HG03342 (cell line): ENCODE measurements around the gene PFKFB1.

ENCODE experiments used
- ATAC-seq: cut with Tn5 transposase; IDR thresholded peaks from one replicate; pipeline ENCODE4 v1.9.1; 2021; ENCODE audit warnings: mild to moderate bottlenecking, moderate library complexity; ENCODE audit not compliant: unreplicated experiment

PFKFB1 gene

DNA sequence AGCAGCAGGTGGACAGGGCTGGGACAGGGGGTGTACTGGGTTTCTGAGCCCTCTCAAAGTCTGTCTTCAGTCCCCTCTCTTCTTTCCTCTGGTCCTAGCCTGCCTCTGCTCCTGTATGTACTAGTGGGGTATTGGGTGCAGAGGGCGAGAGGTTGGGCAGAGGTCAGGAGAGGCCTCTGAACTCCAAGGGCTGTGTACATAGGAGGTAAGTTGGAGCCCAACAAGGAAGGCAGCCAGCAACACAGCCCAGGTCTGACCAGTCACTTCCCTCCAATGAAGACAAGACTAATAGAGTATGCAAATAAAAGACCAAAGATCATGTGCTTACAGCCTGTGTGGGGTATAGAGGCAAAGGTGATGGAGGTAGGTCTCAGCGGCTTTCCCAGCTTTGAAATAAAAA lies at the start of gene PFKFB1:
TSS of gene PFKFB1 (minus strand) at position 90 of the 400 bp plus-strand sequence. CDS start 181 bp downstream, outside the sequence.
- ATAC-seq: no peak

DNA sequence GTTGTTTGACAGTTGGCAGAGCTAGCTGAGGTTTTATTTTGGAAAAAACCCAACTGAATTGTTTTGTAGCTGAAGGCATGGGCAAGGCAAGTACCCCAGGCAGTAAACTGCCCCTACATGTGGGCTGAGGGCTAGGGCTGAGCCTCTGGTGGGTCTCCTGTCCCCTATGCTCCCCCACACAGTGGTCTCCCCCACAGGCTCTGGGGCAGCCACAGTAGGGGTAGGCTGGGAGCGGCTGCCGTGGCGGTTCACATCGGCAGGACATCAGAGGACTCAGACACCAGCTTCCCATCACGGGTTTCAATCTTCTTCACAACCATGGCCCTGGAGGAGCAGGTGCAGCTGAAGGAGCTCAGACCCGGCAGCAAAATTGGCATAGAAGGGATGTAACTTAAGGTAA lies 47.5 kb upstream of the PFKFB1 start:
- ATAC-seq: no peak

DNA sequence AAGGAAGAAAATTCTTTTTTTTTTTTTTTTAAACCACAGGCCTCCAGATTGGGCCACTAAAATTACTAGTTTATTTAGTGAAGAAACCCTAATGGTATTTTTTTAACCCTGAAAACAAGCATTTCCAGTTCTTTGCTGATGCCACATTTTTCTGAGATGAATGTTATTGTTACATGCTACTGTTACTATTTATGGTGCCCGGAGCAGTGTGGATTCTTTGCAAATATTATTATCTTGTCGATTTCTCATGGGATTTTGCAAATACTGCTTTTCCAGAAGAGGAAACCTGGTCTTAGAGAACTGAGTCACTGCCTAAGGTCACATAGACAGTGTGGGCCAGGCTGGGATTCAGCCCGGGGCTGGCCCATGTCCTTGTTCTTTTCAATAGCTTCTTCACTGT lies 45.5 kb upstream of the PFKFB1 start:
- ATAC-seq: no peak

DNA sequence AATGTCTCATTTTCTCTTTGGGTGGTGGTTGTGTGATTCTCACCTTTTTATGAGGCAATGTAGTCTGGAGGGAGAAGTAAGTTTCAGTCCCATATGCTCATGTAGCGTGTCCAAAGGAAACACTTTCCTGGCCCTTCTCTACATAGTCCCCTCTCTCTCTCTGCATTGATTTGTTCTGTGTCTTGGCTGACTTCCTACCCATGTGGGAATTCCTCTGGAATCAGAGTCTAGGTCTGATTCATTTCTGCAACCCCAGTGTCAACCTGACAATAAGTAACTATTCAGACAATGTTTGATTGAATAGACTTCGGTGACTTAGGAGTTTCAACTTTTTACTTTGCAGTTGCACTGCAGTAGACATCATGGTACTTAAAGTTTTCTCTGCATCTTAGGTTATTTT lies 39.4 kb upstream of the PFKFB1 start:
- ATAC-seq: no peak

DNA sequence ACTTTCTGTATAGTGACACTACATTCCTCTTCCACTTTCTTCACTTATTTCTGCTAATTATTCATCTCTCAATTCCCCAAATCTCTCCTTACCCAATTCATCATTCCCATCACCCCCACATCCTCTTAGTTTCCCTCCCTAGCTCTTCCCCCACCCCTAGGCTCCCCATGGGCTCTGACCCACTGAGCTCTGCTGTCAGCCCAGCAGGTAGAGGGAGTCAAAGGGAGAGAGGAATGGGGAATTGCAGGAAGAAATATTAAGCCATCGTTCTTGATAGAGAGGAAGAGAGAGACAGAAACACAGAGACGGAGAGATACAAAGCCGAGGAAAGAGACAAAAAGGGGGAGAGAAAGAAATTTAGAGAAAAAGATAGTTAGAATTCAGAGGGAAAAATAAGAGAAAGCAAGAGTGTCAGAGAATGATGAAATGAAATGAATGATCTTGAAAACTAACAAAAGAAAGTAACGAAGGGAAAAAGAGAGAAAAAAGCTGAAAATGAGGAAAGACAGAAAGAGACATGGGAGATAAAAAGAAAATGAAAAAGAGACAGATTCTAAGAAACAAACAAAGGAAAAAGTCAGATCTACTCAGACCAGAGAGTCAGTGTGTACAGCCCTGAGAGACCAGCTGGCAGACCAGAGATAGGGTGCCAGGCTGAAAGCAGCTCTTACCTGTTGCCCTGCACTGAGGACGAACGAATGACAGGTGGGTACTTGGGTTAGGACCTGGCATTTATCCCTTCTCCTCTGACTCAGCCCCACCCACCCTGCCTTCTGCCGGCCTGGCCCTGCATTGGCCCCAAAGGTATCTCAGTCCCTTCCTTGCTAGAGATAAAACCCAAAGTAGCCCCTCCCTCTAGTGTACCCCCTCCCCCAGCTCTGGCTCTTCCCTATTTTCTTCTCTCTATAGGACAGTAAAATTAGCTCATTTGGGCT lies 36.5 kb upstream of the PFKFB1 start, which contains the start of gene ALAS2:
TSS of gene ALAS2 (minus strand) at position 707 of the 935 bp plus-strand sequence. CDS start 4,977 bp downstream, outside the sequence.
- ATAC-seq: no peak

DNA sequence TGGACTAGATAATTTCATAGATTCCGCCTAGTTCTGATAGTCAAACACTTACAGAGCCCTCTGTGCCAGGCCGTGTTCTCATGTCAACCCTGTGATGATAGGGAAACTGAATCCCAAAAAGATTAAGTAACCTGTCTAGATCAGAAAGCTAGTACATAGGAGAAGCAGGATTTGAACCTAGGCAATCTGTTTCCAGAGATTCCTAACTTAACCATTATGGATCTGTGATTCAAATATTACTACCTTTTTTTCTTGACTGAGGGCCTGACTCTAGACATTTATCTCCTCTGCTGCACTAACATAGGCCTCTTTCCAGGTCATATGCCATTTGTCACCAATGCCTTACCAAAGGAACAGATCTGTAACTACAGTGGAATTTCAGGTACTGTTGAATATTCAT lies 35.3 kb upstream of the PFKFB1 start:
- ATAC-seq: no peak

DNA sequence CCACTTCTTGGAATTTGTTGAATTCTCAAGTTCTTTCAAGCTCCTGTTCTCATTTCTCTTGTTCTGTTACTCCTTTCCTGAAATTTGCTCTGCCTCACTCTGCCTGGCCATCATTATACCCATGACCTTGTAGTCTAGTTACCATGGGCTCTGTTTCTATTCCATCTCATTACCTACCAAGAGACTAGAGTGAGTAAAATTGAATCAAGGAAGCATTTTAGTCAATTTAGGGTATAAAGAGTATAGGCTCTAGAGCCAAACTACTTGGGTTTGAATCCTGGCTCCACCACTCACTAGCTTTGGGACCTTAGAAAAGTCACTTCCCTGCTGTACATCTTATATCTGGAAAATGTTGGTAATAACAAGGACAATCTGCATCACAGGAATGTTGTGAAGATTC lies 34.6 kb upstream of the PFKFB1 start:
- ATAC-seq: no peak

DNA sequence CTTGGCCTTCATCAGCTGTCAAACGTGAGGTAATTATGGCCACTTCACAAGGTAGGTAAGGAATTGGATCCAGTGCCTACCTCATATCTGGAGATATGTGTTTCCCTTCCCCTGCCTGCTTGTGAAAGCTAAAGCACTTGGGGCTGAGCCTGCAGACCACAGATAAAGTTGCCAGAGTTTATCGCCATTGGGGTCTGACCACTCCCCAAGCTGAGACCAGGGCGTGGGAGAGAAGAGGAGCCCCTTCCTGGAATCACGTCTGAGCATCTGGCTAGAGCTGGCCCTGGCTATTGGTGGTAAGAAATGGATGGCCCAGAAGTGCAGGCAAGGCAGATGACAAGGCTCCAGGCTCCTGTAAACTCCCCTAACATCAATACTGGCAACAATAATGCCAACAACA lies 34.1 kb upstream of the PFKFB1 start:
- ATAC-seq: no peak

DNA sequence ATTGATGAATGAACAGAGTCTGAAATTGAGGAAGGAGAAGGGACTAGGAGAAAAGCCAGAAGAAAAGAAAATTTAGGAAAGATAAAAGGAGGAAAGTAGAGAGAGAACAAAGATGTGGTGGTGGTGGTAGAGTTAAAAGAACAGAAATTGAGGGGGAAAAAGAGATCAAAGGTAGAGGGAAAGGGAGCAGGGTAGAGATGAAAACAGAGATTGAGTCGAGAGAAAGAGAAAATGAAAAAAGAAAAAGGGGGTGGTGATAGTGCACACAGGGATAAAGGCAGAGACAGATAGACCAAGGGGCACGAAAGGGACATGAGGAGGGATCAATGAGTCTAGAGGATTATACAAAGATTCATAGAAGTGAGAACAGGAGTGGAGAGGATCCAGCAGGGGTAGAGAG lies 32.9 kb upstream of the PFKFB1 start:
- no peak for ATAC-seq

DNA sequence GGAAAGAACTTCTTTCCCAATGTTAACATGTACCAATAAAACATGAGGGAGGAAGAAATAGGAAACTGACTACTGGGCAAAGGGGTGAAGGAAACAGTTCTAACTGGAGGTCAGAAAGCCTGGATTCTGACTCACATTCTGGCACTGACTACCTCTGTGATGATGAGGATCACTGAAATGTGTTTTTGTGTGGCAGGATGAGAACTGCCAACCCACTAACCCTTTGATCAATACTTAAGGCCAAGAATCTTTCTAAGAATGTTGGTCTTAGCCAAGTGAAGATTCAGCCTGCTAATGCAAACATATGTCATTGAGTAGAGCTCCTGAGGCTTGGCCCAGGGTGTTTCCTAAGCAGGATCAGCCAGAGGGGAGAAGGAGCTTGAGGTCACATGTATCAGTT lies 32.2 kb upstream of the PFKFB1 start:
- no peak for ATAC-seq

DNA sequence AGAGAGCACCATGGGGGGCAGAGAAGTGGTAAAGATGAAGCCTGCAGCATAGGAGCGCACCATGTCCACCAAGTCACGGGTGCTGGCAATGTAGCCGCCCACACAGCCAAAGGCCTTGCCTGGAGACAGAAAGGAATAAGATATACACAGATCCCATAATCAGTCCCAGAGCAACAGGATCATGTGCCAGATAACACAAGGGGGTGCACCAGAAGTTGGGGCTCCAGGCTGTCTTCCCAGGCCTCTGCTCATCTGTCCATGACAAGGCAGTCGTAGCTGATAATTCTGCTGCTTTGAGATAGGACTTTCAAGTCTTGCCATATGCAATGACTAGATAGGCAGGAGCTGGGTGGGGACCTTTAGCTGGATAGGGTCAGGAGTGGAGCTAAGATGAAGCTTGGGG lies 20.9 kb upstream of the PFKFB1 start:
- ATAC-seq: no peak

DNA sequence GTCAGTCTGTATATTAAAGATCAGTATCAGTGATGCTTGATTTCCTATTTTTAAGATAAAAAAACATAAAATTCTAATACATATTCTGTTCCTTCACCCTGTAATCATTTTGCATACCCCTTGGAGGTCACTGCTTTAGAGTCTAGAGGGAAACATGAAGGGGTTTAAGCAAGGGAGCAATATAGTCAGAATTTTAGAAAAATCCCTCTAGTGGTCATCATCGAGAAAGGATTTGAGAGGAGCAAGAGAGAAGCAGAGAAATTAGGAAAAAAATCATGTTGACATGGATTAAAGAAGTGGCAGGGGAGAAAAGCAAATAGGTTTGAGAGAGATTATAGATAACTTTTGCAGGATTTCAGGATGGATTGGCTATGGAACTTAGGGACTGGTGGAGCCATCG lies 17.3 kb upstream of the PFKFB1 start:
- no peak for ATAC-seq

DNA sequence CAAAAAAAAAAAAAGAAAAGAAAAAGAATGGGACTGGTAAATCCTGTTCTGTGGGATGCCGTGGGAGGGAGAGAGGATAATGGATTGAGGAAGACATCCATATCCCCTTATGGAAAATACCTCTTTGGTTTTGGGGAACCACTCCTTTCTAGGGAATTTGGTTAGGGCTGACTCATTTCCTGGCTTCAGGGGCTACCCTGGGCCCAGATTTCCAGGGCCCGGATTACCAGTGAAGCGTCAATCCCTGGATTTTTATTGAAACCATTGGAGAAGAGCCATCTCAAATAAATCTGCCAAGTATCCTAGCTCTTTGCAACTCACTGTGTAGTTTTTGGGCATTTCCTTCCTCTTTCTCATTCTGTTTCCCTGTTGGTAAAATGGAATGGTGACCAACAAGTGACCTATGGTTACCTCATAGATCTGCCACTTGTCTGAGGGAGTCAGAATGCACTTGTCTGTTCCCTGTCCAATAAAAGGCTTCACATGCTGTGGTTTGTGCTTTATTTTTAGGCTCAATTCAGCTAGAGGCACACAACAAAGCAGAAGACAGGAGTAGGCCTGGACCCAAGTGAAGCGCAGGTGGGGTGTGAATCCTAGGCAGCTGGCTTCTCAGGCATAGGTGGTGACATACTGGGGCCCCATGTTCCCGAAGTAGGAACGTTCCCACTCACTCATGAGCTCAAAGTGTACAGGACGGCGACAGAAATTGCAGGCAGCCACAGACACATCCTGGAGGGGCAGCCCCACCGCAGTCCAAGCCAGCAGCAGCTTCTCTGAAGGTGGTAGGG lies 14.8 kb upstream of the PFKFB1 start:
- ATAC-seq: no peak

DNA sequence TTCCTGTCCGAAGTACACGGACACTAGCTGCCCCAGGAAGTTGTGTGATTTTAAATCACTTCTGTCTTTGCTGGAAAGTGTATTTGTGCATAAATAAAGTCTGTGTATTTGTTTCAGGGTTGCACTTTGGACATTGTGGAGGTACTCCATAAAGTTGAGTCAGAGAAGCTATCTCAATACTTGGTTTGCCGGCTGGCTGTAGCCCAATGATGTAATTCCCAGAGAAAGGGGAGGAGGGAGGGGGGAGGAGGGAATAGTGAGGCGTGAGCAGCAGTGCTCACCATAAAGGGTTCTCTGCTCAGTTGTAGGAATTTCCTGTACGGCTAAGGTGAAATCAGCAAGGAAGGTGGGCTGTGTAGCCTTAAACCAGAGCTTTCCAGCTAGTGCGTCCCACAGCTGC lies 13.7 kb upstream of the PFKFB1 start:
- ATAC-seq: no peak

DNA sequence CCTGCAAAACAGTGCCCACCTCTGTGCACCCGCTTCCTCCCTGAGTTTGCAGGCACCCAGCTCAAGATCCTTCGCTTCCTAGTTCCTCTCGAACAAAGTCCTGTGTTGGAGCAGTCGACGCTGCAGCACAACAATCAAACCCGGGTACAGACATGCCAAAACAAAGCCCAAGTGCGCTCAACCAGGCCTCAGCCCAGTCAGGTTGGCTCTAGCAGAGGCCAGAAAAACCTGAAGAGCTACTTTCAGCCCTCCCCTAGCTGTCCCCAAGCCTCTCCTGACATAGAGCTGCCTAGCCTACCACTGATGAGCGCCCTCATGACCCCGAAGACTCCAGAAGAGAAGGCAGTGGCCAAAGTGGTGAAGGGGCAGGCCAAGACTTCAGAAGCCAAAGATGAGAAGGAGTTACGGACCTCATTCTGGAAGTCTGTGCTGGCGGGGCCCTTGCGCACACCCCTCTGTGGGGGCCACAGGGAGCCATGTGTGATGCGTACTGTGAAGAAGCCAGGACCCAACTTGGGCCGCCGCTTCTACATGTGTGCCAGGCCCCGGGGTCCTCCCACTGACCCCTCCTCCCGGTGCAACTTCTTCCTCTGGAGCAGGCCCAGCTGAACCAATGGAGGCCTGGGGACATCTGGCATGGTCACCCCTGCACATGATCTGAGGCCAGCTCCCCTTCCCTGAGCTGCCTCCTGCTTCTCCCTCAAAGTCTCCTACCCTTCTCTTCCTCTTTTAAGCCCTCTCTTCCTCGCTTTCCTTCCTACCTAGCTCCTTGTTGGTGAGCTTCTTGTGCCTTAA lies 13.0 kb upstream of the PFKFB1 start:
- ATAC-seq: no peak

DNA sequence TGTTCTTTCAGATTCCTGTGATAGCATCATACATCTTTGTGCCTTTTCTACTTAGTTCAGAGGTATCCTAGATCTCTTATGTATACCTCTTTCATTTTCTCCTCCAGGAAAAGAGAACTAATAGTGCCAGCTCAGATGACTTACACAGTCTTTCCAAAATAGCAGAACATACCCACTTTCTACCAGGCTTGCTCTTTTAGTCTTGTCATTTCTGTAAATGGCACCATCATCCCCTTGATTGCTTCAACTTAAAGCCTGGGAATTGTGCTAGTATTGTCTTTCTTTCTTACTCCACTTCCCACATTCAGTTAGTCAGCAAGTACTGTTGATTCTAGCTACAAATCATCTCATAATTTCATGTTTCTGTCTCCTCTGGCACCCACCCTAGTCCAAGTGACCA lies 11.3 kb upstream of the PFKFB1 start:
- ATAC-seq: no peak

DNA sequence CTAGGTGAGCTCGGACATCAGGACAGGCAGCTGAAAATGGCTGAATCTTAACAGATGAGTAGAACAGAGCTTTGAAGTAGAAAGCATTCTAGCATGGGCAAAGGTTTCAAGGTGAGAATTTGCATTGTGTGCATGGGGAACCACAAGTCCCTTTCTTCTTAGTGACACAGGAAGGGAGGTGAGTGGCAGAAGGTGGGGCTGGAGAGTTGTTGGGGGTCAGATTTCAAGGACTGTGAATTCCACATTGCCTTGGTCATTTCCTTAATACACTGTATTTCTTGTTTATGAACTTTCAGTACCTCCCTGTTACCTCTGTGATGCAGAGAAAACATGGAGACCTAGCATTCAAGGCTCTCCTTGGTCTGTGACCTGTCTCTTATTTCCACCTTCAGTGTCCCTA lies 10.2 kb upstream of the PFKFB1 start:
- no peak for ATAC-seq

DNA sequence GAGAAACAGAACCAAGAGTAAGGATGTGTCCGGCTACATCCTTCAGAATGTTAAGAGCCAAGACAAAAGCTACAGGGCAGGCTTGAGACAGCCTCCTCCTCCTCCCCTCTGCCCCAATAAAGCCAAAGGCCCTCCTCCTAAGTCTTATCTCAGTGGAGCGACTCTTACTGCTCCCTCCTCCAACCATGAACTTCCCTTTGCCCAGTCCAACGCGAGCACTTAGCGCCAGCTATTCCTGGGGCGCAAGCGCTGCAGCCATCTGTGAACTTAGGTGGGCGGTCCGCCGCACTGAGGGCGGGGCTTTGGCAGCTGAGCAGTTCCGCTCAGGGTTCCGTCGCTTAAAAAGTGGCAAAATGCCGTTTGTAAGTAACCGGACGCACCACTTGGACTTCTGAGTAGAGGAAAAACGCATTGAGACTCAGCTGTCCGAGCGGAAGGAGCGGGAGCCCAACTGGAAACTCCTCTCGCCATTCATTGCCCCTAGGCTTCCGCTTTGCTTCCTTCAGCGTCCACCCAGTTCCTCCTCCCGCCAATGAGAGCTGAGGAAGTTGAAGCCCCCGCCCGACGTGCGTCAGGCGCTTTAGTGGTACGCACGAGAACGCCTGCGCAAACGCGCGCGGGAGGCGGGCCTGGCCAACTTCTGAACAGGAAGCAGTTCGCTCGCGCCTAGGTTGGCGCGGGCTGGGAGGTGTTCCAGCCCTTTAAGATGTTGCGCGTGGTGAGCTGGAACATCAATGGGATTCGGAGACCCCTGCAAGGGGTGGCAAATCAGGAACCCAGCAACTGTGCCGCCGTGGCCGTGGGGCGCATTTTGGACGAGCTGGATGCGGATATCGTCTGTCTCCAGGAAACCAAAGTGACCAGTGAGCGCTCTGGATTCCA lies 6.0 kb upstream of the PFKFB1 start, which contains the start of gene APEX2:
TSS of gene APEX2 (plus strand) at position 647 of the 882 bp plus-strand sequence. CDS start at position 707, 60 bp downstream.
- peak; percentile 91 for ATAC-seq

DNA sequence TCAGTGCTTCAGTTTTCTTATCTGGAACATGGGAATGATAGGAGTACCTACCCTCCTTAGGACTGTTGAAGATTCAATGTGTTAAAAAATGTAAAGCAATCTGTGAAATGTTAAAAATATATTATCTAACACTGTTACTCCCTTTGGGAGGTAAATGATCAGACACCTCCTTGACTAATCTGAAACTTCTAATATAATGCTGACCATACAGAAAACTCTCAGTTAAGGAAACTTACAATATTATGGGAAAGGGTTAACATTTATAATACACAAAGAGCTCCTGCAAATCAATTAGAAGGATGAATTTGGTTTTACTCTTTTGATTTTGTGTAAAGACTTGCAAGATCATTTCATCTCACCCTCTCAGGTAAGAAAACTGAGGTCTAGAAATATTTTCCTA lies 1.6 kb upstream of the PFKFB1 start:
- ATAC-seq: no peak
